B cell (primary cell): Measurements from ENCODE around the gene PCSK2. TPM values are rescaled to one million over a fixed set of nuclear protein-coding genes. Genes with fewer than 3 reads are reported as not detected.

Experiments used
- ATAC-seq: fragments of 200-7000 bp; cut with Tn5 transposase; one replicate; pipeline ENCODE4 v1.10.0; 2021; ENCODE audit warnings: low read depth, mild to moderate bottlenecking, moderate number of reproducible peaks, moderate library complexity
- CTCF ChIA-PET: fragments of 350-600 bp; sonication (Branson Sonifier 250); formaldehyde crosslinking; loops from one replicate; lab custom pipeline; 2021; ENCODE audit warnings: antibody characterized with exemption, inconsistent platforms; lab: Charles Lee
- POLR2A ChIA-PET: fragments of 350-600 bp; sonication (Branson Sonifier 250); formaldehyde crosslinking; loops from one replicate; lab custom pipeline; 2021; ENCODE audit warnings: antibody characterized with exemption; lab: Charles Lee
- DNase-seq: peaks from one replicate; pipeline ENCODE4 v3.0.0; 2013
- H2AFZ ChIP-seq: 2 replicates; pipeline ENCODE4 v1.6.1; 2012; ENCODE audit warnings: mild to moderate bottlenecking, low read depth, low read length; ENCODE audit not compliant: insufficient read depth, poor library complexity, severe bottlenecking
- H3K27ac ChIP-seq, 2 donors: 1 replicate in 1 of 2; 2 replicates in 1 of 2; pipeline ENCODE4 v1.5.1; 2012 to 2013; ENCODE audit warnings: low read length in 2 of 2, mild to moderate bottlenecking in 2 of 2, moderate library complexity in 1 of 2
- H3K27me3 ChIP-seq, 4 experiments: fragments of 200-600 bp in 1 of 4; sonication (generic) in 1 of 4; replicated peaks in 1 of 4; 1 replicate in 2 of 4; 2 replicates in 2 of 4; pipeline versions ENCODE4 v1.6.1 to v1.7.0; 2013 to 2016; ENCODE audit warnings: low read length in 3 of 4, mild to moderate bottlenecking in 2 of 4, mixed read lengths in 1 of 4, moderate library complexity in 1 of 4; ENCODE audit not compliant: insufficient read depth in 4 of 4, control insufficient read depth in 3 of 4; ENCODE audit errors: control extremely low read depth in 1 of 4
- H3K36me3 ChIP-seq, 2 experiments: replicated peaks in 1 of 2; 1 replicate in 1 of 2; 2 replicates in 1 of 2; pipeline versions ENCODE4 v1.6.1 to v1.7.1; 2013; ENCODE audit warnings: low read length in 1 of 2; ENCODE audit not compliant: insufficient read depth in 2 of 2, control insufficient read depth in 1 of 2; ENCODE audit errors: control extremely low read depth in 1 of 2, extremely low read depth in 1 of 2
- H3K4me1 ChIP-seq, 2 donors: fragments of 200-600 bp in 1 of 2; sonication (generic) in 1 of 2; 1 replicate in 1 of 2; 2 replicates in 1 of 2; pipeline versions ENCODE4 v1.5.1 to v1.6.1; 2013 to 2017; ENCODE audit warnings: low read length in 2 of 2; ENCODE audit not compliant: control insufficient read depth in 2 of 2, insufficient read depth in 2 of 2
- H3K4me2 ChIP-seq: replicated peaks from 2 replicates; pipeline ENCODE3; 2012; ENCODE audit warnings: mild to moderate bottlenecking, low read depth, low read length; ENCODE audit not compliant: poor library complexity, severe bottlenecking
- H3K4me3 ChIP-seq, 5 experiments: fragments of 200-600 bp in 1 of 5; sonication (generic) in 1 of 5; 1 replicate in 3 of 5; 2 replicates in 2 of 5; pipeline versions ENCODE4 v1.5.1 to v1.7.0; 2011 to 2016; ENCODE audit warnings: low read length in 4 of 5, mild to moderate bottlenecking in 4 of 5, low read depth in 2 of 5, control low read depth in 1 of 5, moderate library complexity in 1 of 5; ENCODE audit not compliant: insufficient read depth in 1 of 5; ENCODE audit errors: control extremely low read depth in 1 of 5, extremely low read depth in 1 of 5
- H3K79me2 ChIP-seq: fragments of 200-600 bp; sonication (generic); one replicate; pipeline ENCODE4 v1.6.0; 2016; ENCODE audit warnings: low read length; ENCODE audit not compliant: control insufficient read depth, insufficient read depth
- H3K9ac ChIP-seq: fragments of 200-600 bp; sonication (generic); 2 replicates; pipeline ENCODE4 v1.6.1; 2017; ENCODE audit warnings: mild to moderate bottlenecking, low read length, moderate library complexity
- H3K9me3 ChIP-seq, 3 donors: one replicate each; pipeline versions ENCODE4 v1.6.1 to v1.7.1; 2013; ENCODE audit warnings: low read length in 2 of 3; ENCODE audit not compliant: control insufficient read depth in 2 of 3, insufficient read depth in 1 of 3; ENCODE audit errors: control extremely low read depth in 1 of 3
- H4K20me1 ChIP-seq: 2 replicates; pipeline ENCODE4 v1.6.0; 2012; ENCODE audit warnings: mild to moderate bottlenecking, low read length; ENCODE audit not compliant: insufficient read depth, control insufficient read depth, poor library complexity, severe bottlenecking
- H3K27ac Mint-ChIP-seq: one replicate; pipeline ENCODE4 v1.8.0; 2021; ENCODE audit warnings: mixed read lengths
- H3K27me3 Mint-ChIP-seq: one replicate; pipeline ENCODE4 v1.8.0; 2021; ENCODE audit warnings: mixed read lengths
- H3K4me1 Mint-ChIP-seq: one replicate; pipeline ENCODE4 v1.8.0; 2021; ENCODE audit warnings: mixed read lengths
- H3K4me3 Mint-ChIP-seq: one replicate; pipeline ENCODE4 v1.8.0; 2021; ENCODE audit warnings: mixed read lengths
- H3K9me3 Mint-ChIP-seq: one replicate; pipeline ENCODE4 v1.8.0; 2022; ENCODE audit warnings: mixed read lengths; ENCODE audit not compliant: insufficient read depth
- CTCF ChIP-seq: fragments of 200-600 bp; IDR thresholded peaks from one replicate; pipeline ENCODE4 v1.8.0; 2022; ENCODE audit warnings: antibody characterized with exemption, mild to moderate bottlenecking
- EZH2 ChIP-seq: IDR thresholded peaks from 2 replicates; pipeline ENCODE4 v1.6.1; 2012; ENCODE audit warnings: borderline replicate concordance, low read depth, mild to moderate bottlenecking, moderate library complexity, low read length; ENCODE audit not compliant: insufficient read depth, poor library complexity, severe bottlenecking
- WGBS: methylation state at CpG from one replicate; pipeline ENCODE4 v1.1.5; 2013; ENCODE audit warnings: missing lambda C conversion rate; ENCODE audit not compliant: insufficient coverage; 5-methylcytosine and 5-hydroxymethylcytosine counted together
- intact Hi-C: fragments of 100-400 bp; cut with micrococcal nuclease; formaldehyde crosslinking; loops from one replicate; pipeline ENCODE4 v1.10.0; 2022
- polyA plus RNA-seq: library from polyadenylated mRNA; depleted of rRNA; stranded (reverse); fragments of >200 nt; gene quantifications from 2 replicates; pipeline ENCODE4 v1.2.3, GENCODE V29; 2012
- total RNA-seq, 2 donors: library from RNA; stranded (reverse); fragments of 120-200 nt in 1 of 2; gene quantifications; 1 replicate in 1 of 2; 2 replicates in 1 of 2; pipeline versions ENCODE4 v1.2.3 to v1.2.4, GENCODE V29; 2013 to 2022

PCSK2 gene
- total and polyA plus RNA-seq, 2 donors (not counting 1 experiment from before 2014, with no cell fraction given): not detected

GRCh38 chr20:17406051-17406590, 179.3 kb downstream of the PCSK2 start:
- POLR2A ChIA-PET: no interaction called here
- H3K9ac ChIP-seq: no peak overlapping the region
- Mint-ChIP-seq H3K9me3 (no peaks in the 10 kb centered on the region), H3K27me3 (peaks cover 29% of the 10 kb centered on the region), H3K27ac (no peak overlapping the region), H3K4me1 (no peaks in the 10 kb centered on the region), H3K4me3 (no peak overlapping the region)
- ATAC-seq: no peak
- H3K4me2 ChIP-seq: no peak overlapping the region
- H3K27ac ChIP-seq: no peak overlapping the region
- H2AFZ ChIP-seq: no peak overlapping the region
- 100% methylated on average over 1 of the region's 3 CpGs for WGBS
- H3K9me3 ChIP-seq: peaks cover 0 to 2% (median 0%) of the 10 kb centered on the region in 3 donors
- H4K20me1 ChIP-seq: no peaks in the 10 kb centered on the region
- no peak for DNase-seq
- intact Hi-C loops: no loop called here
- CTCF ChIA-PET: interaction anchor here (1.0 kb wide), 1 partner anchor 22 kb away, joined by 3 read pairs; no protein-coding TSS in a partner anchor
- no peaks in the 10 kb centered on the region for H3K79me2 ChIP-seq
- H3K36me3 ChIP-seq: no peaks in the 10 kb centered on the region
- no peak overlapping the region for H3K4me3 ChIP-seq
- H3K4me1 ChIP-seq: no peaks in the 10 kb centered on the region
- no peak for TF ChIP-seq CTCF
- TF ChIP-seq EZH2: no peak
- H3K27me3 ChIP-seq: peaks cover 0 to 5% (median 0%) of the 10 kb centered on the region in 4 experiments

GRCh38 chr20:17407550-17407949, 180.7 kb downstream of the PCSK2 start:
- CTCF ChIA-PET: no interaction called here

More at GRCh38 chr20:17407550-17407949, 180.7 kb downstream of the PCSK2 start:
- intact Hi-C loops: no loop called here
- H3K4me1 Mint-ChIP-seq: no peaks in the 10 kb centered on the region
- no peaks in the 10 kb centered on the region for H3K4me1 ChIP-seq
- no peaks in the 10 kb centered on the region for H3K9me3 Mint-ChIP-seq
- DNase-seq (no peak), ATAC-seq (no peak)
- H3K27me3 Mint-ChIP-seq: peaks cover 29% of the 10 kb centered on the region
- POLR2A ChIA-PET: no interaction called here
- 56% methylated on average over 4 of the region's 5 CpGs for WGBS
- no peak overlapping the region for H2AFZ ChIP-seq
- H3K9ac ChIP-seq: no peak overlapping the region
- H3K4me2 ChIP-seq: no peak overlapping the region
- TF ChIP-seq EZH2 (no peak), CTCF (no peak)
- H3K9me3 ChIP-seq: peaks cover 0 to 6% (median 0%) of the 10 kb centered on the region in 3 donors
- H3K79me2 ChIP-seq: no peaks in the 10 kb centered on the region
- no peak overlapping the region for H3K4me3 Mint-ChIP-seq
- no peaks in the 10 kb centered on the region for H4K20me1 ChIP-seq
- no peak overlapping the region for H3K27ac Mint-ChIP-seq
- H3K27ac ChIP-seq: no peak overlapping the region
- H3K4me3 ChIP-seq: no peak overlapping the region
- H3K36me3 ChIP-seq: no peaks in the 10 kb centered on the region
- H3K27me3 ChIP-seq: peaks cover 0 to 5% (median 0%) of the 10 kb centered on the region in 4 experiments
